CD14-positive monocyte (primary cell): Measurements from ENCODE around the gene BICD1. TPM values are rescaled to one million over a fixed set of nuclear protein-coding genes. Genes with fewer than 3 reads are reported as not detected.

Experiments used
- DNase-seq, 3 donors: peaks; one replicate each; pipeline ENCODE4 v3.0.0-alpha.2; 2011 to 2022
- H2AFZ ChIP-seq: 2 replicates; pipeline ENCODE4 v1.6.0; 2012; ENCODE audit warnings: mild to moderate bottlenecking, low read depth, low read length, inconsistent platforms; ENCODE audit not compliant: insufficient read depth, poor library complexity, severe bottlenecking
- H3K27ac ChIP-seq, 2 donors: 1 replicate in 1 of 2; 2 replicates in 1 of 2; pipeline ENCODE4 v1.5.1; 2012 to 2013; ENCODE audit warnings: low read length in 2 of 2, control low read depth in 1 of 2, inconsistent platforms in 1 of 2, low read depth in 1 of 2, mild to moderate bottlenecking in 1 of 2
- H3K27me3 ChIP-seq, 2 donors: one replicate each; pipeline versions ENCODE4 v1.6.0 to v1.6.1; 2011 to 2013; ENCODE audit warnings: low read length in 2 of 2; ENCODE audit not compliant: control insufficient read depth in 2 of 2, insufficient read depth in 2 of 2
- H3K36me3 ChIP-seq, 2 donors: replicated peaks in 1 of 2; 1 replicate in 1 of 2; 2 replicates in 1 of 2; pipeline versions ENCODE4 v1.5.1 to v1.6.1; 2012 to 2013; ENCODE audit warnings: low read length in 2 of 2, control low read depth in 1 of 2, inconsistent platforms in 1 of 2, mild to moderate bottlenecking in 1 of 2; ENCODE audit not compliant: insufficient read depth in 2 of 2, control insufficient read depth in 1 of 2
- H3K4me1 ChIP-seq, 2 donors: 1 replicate in 1 of 2; 2 replicates in 1 of 2; pipeline versions ENCODE4 v1.5.1 to v1.6.1; 2012 to 2013; ENCODE audit warnings: low read length in 2 of 2, control low read depth in 1 of 2, inconsistent platforms in 1 of 2, mild to moderate bottlenecking in 1 of 2, moderate library complexity in 1 of 2; ENCODE audit not compliant: insufficient read depth in 2 of 2, control insufficient read depth in 1 of 2
- H3K4me2 ChIP-seq: replicated peaks from 2 replicates; pipeline ENCODE3; 2012; ENCODE audit warnings: low read length, moderate library complexity, mild to moderate bottlenecking; ENCODE audit not compliant: poor library complexity, severe bottlenecking; ENCODE audit errors: extremely low read depth
- H3K4me3 ChIP-seq, 3 experiments: fragments of 200-600 bp in 1 of 3; sonication (generic) in 1 of 3; replicated peaks in 1 of 3; 1 replicate in 2 of 3; 2 replicates in 1 of 3; pipeline ENCODE4 v1.5.1; 2011 to 2013; ENCODE audit warnings: low read length in 3 of 3, mild to moderate bottlenecking in 3 of 3, control low read depth in 2 of 3, low read depth in 2 of 3, inconsistent platforms in 1 of 3, moderate library complexity in 1 of 3
- H3K79me2 ChIP-seq: 2 replicates; pipeline ENCODE4 v1.6.0; 2012; ENCODE audit warnings: mild to moderate bottlenecking, control low read depth, inconsistent platforms, low read length, moderate library complexity; ENCODE audit not compliant: insufficient read depth
- H3K9ac ChIP-seq: 2 replicates; pipeline ENCODE4 v1.6.0; 2017; ENCODE audit warnings: low read length, mild to moderate bottlenecking; ENCODE audit not compliant: insufficient read depth, poor library complexity, severe bottlenecking
- H3K9me3 ChIP-seq, 2 donors: replicated peaks in 1 of 2; 1 replicate in 1 of 2; 2 replicates in 1 of 2; pipeline versions ENCODE4 v1.5.1 to v1.6.1; 2012 to 2013; ENCODE audit warnings: low read length in 2 of 2, control low read depth in 1 of 2; ENCODE audit not compliant: control insufficient read depth in 1 of 2, insufficient read depth in 1 of 2
- H4K20me1 ChIP-seq: 2 replicates; pipeline ENCODE4 v1.6.0; 2012; ENCODE audit warnings: mild to moderate bottlenecking, low read length, control low read depth, moderate library complexity; ENCODE audit not compliant: insufficient read depth
- H3K27ac Mint-ChIP-seq, 7 donors: one replicate each; pipeline ENCODE4 v1.8.0; 2020; ENCODE audit warnings: mild to moderate bottlenecking in 7 of 7, mixed read lengths in 7 of 7, moderate library complexity in 6 of 7, inconsistent platforms in 2 of 7
- H3K27me3 Mint-ChIP-seq, 3 donors: one replicate each; pipeline ENCODE4 v1.8.0; 2021 to 2022; ENCODE audit warnings: low read depth in 3 of 3, mild to moderate bottlenecking in 3 of 3, mixed read lengths in 3 of 3, moderate library complexity in 3 of 3, inconsistent platforms in 1 of 3
- H3K36me3 Mint-ChIP-seq, 2 donors: one replicate each; pipeline ENCODE4 v1.8.0; 2020; ENCODE audit warnings: mixed read lengths in 2 of 2, inconsistent platforms in 1 of 2, mild to moderate bottlenecking in 1 of 2
- H3K4me1 Mint-ChIP-seq: one replicate; pipeline ENCODE4 v1.8.0; 2020; ENCODE audit warnings: mild to moderate bottlenecking, mixed read lengths
- H3K4me3 Mint-ChIP-seq, 2 donors: one replicate each; pipeline ENCODE4 v1.8.0; 2020; ENCODE audit warnings: mild to moderate bottlenecking in 2 of 2, mixed read lengths in 2 of 2, moderate library complexity in 1 of 2
- H3K9me3 Mint-ChIP-seq, 7 donors: one replicate each; pipeline ENCODE4 v1.8.0; 2020 to 2022; ENCODE audit warnings: mixed read lengths in 7 of 7, mild to moderate bottlenecking in 6 of 7, moderate library complexity in 6 of 7, inconsistent platforms in 2 of 7
- CTCF ChIP-seq: fragments of 200-600 bp; IDR thresholded peaks from one replicate; pipeline ENCODE4 v1.8.0; 2022; ENCODE audit warnings: antibody characterized with exemption, mild to moderate bottlenecking
- WGBS: methylation state at CpG from one replicate; pipeline ENCODE4 v1.1.5; 2013; ENCODE audit warnings: missing lambda C conversion rate; ENCODE audit not compliant: insufficient coverage; 5-methylcytosine and 5-hydroxymethylcytosine counted together
- intact Hi-C, 2 donors: fragments of 100-400 bp; cut with micrococcal nuclease; formaldehyde crosslinking; loops; one replicate each; pipeline versions ENCODE4 v1.15.0 to v1.15.1; 2023
- polyA plus RNA-seq, 3 donors: library from polyadenylated mRNA; depleted of rRNA in 1 of 3; unstranded in 2 of 3; stranded (reverse) in 1 of 3; fragments of 300-500 nt in 2 of 3; fragments of >200 nt in 1 of 3; fragmentation: Illumina TruSeq in 2 of 3; gene quantifications; 1 replicate in 2 of 3; 2 replicates in 1 of 3; pipeline ENCODE4 v1.2.3, GENCODE V29; 2012 to 2021

The BICD1 gene
- polyA plus RNA-seq, 3 donors = 0.55 to 2.1 (median 1.6) TPM

DNA sequence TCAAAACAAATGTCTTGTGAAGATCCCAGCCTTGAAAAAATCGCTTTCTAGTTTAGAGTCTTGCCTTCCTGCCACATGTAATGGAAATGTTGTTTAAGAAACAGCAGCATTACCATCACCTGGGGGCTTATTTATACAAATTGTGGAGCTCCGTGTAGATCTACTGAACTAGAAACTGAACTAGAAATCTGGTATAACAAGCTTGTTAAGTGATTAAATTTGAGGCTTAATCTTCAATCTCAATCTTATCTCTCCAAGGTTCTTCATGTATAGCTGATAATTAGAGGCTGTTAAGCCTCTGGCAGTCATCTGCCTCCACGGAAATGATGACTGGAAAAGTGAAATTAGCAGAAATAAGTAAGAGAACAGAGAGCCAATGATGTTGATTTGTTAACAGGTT lies 200.7 kb downstream of the BICD1 start:
- no peaks in the 10 kb centered on the region for H3K27me3 ChIP-seq

DNA sequence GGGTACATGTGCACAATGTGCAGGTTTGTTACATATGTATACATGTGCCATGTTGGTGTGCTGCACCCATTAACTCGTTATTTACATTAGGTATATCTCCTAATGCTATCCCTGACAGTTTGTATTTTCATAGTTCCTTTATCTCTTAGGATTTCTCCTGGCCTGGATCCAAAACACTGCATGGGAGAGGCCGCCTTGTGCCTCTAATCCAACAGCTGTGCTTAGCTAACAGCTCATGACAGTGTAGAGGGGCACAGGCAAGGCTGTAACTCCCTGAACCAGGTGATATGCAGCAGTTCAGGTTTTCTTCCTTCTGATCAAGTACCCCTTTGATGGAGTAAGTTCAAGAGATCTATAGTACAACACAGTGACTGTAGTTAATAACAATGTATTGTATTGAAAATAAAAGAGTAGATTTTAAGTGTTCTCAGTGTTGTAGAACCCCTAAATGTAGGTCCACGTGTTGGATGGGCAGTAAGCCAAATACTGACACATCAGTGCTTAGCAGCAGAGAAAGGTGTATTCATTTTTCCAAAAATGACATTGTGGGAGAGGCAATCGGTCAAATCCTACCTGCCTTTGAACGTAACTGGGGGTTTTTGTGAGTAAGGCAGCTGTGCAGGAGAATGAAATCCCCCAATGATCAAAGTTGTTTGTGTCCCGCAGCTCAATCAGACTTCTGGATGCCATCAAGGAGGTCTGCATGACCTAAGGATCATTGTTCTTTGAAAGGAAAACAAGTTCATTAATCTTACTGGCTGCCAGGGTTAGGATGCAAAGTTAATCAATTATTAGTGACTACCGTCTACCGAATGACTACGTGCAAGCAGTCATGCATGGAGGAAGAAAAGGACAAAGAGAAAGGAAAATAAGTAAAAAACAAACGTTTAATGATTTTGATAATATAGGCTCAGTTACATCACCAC lies 203.4 kb downstream of the BICD1 start:
- no peaks in the 10 kb centered on the region for H3K4me1 ChIP-seq
- no peaks in the 10 kb centered on the region for H3K9me3 ChIP-seq
- Mint-ChIP-seq H3K4me1 (peaks cover 2% of the 10 kb centered on the region), H3K4me3 (no peak overlapping the region), H3K27me3 (no peaks in the 10 kb centered on the region), H3K36me3 (peaks cover 0 to 5% of the 10 kb centered on the region in 2 donors), H3K9me3 (no peaks in the 10 kb centered on the region), H3K27ac (no peak overlapping the region)
- H3K79me2 ChIP-seq = no peaks in the 10 kb centered on the region
- TF ChIP-seq CTCF = no peak
- H3K4me3 ChIP-seq = no peak overlapping the region
- no peaks in the 10 kb centered on the region for H3K27me3 ChIP-seq
- no peaks in the 10 kb centered on the region for H4K20me1 ChIP-seq
- no peak overlapping the region for H2AFZ ChIP-seq
- no peak overlapping the region for H3K4me2 ChIP-seq
- intact Hi-C loops = loop anchor here (5.0 to 10.0 kb wide), 3 partner anchors 245 to 908 kb away; no protein-coding TSS in a partner anchor
- WGBS = 96% methylated on average over 4 of the region's 10 CpGs
- no peak for DNase-seq
- no peak overlapping the region for H3K9ac ChIP-seq
- H3K27ac ChIP-seq = no peak overlapping the region
- H3K36me3 ChIP-seq = no peaks in the 10 kb centered on the region

More for the DNA sequence above, 200.7 kb downstream of the BICD1 start:
- Mint-ChIP-seq H3K4me1 (peaks cover 2% of the 10 kb centered on the region), H3K36me3 (peaks cover 0 to 5% of the 10 kb centered on the region in 2 donors), H3K4me3 (no peak overlapping the region), H3K27ac (no peak overlapping the region), H3K9me3 (no peaks in the 10 kb centered on the region), H3K27me3 (no peaks in the 10 kb centered on the region)
- H3K4me2 ChIP-seq = no peak overlapping the region
- no peaks in the 10 kb centered on the region for H3K9me3 ChIP-seq
- no peaks in the 10 kb centered on the region for H3K79me2 ChIP-seq
- H3K4me3 ChIP-seq = no peak overlapping the region
- TF ChIP-seq CTCF = no peak
- H3K36me3 ChIP-seq = no peaks in the 10 kb centered on the region
- H4K20me1 ChIP-seq = no peaks in the 10 kb centered on the region
- no CpG with 5 or more reads among the region's 3 CpGs for WGBS
- no peaks in the 10 kb centered on the region for H3K4me1 ChIP-seq
- intact Hi-C loops = loop anchor here in 1 of 2 donors (5.0 to 10.0 kb wide), 2 partner anchors 243 to 655 kb away; no protein-coding TSS in a partner anchor
- DNase-seq = no peak
- no peak overlapping the region for H2AFZ ChIP-seq
- H3K9ac ChIP-seq = no peak overlapping the region
- no peak overlapping the region for H3K27ac ChIP-seq
